Cardiac muscle cell (in vitro differentiated cells and primary cell): ENCODE results near the gene DESI1. TPM values are rescaled to one million over a fixed set of nuclear protein-coding genes. Genes with fewer than 3 reads are reported as not detected.
A peak's percentile ranks its signal among the peaks of the same experiment; 100 is the strongest.

Experiments used
- DNase-seq, 2 donors: peaks; one replicate each; pipeline versions ENCODE4 v3.0.0 to v3.0.0-alpha.2; 2010 to 2017; ENCODE audit warnings: low read depth in 1 of 2, low spot score in 1 of 2
- H3K27ac ChIP-seq: fragments of 200-600 bp; sonication (generic); 2 replicates; pipeline ENCODE4 v1.5.1; 2016
- H3K27me3 ChIP-seq: fragments of 200-600 bp; sonication (generic); 2 replicates; pipeline ENCODE4 v1.6.0; 2016; ENCODE audit warnings: control low read depth
- H3K36me3 ChIP-seq: fragments of 200-600 bp; sonication (generic); 2 replicates; pipeline ENCODE4 v1.5.1; 2016; ENCODE audit warnings: control low read depth
- H3K4me1 ChIP-seq: fragments of 200-600 bp; sonication (generic); 2 replicates; pipeline ENCODE4 v1.8.1; 2017; ENCODE audit warnings: low read depth, mild to moderate bottlenecking, mixed run types
- H3K4me3 ChIP-seq: fragments of 200-600 bp; sonication (generic); 2 replicates; pipeline ENCODE4 v1.5.1; 2016; ENCODE audit warnings: mild to moderate bottlenecking
- H3K9me3 ChIP-seq: fragments of 200-600 bp; sonication (generic); 2 replicates; pipeline ENCODE4 v1.5.1; 2017; ENCODE audit warnings: low read depth, mild to moderate bottlenecking, control low read depth
- CTCF ChIP-seq: IDR thresholded peaks from 2 replicates; pipeline ENCODE4 v1.5.1; 2012; ENCODE audit warnings: low read depth, mild to moderate bottlenecking, low read length
- polyA plus RNA-seq: library from polyadenylated mRNA; unstranded; fragments of >200 nt; fragmentation: Nextera tagmentation; extraction: Ambion mirVana; gene quantifications from 2 replicates; pipeline ENCODE4 v1.2.1, GENCODE V29; 2016
- total RNA-seq: library from RNA; depleted of rRNA; stranded (reverse); fragments of >200 nt; gene quantifications from 2 replicates; pipeline ENCODE4 v1.2.3, GENCODE V29; 2016

Gene DESI1
- total and polyA plus RNA-seq, 2 experiments from 2014 or later: 27.3 to 34.2 TPM

DNA sequence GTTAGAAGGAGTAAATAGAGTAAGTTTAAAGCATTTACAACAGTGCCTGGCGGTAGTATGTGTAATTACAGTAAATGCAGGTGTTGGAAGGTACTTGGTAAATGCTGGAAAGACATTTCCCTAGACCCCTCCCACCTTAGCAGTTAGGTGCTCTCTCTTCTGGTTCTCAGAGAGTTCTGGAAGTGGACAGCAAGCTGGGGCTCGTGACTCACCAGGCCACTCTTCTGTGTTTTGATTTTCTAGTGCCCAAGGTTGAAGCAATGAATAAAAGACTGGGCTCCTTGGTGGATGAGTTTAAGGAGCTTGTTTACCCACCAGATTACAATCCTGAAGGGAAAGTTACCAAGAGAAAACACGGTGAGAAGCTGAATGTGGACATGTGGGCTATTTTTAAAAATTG is 40.2 kb upstream of the DESI1 start:
- Histone ChIP-seq H3K27me3 (no peaks in the 10 kb centered on the region), H3K36me3 (peaks cover 53% of the 10 kb centered on the region), H3K4me3 (no peak overlapping the region), H3K9me3 (no peaks in the 10 kb centered on the region), H3K4me1 (no peaks in the 10 kb centered on the region), H3K27ac (peak overlapping the region; percentile 72)
- no peak for TF ChIP-seq CTCF
- DNase-seq: no peak

GRCh38 chr22:41660416-41660815 is 39.6 kb upstream of the DESI1 start:
- Histone ChIP-seq H3K36me3 (peaks cover 58% of the 10 kb centered on the region), H3K4me1 (no peaks in the 10 kb centered on the region), H3K9me3 (no peaks in the 10 kb centered on the region), H3K27ac (peak overlapping the region; percentile 72), H3K27me3 (no peaks in the 10 kb centered on the region), H3K4me3 (no peak overlapping the region)
- no peak for TF ChIP-seq CTCF
- peak in 1 of 2 donors; percentile 23 for DNase-seq

- Histone ChIP-seq H3K27me3 (no peaks in the 10 kb centered on the region), H3K36me3 (peaks cover 62% of the 10 kb centered on the region), H3K27ac (peak overlapping the region; percentile 72), H3K4me1 (no peaks in the 10 kb centered on the region), H3K9me3 (no peaks in the 10 kb centered on the region), H3K4me3 (no peak overlapping the region)
- DNase-seq: no peak
- TF ChIP-seq CTCF: no peak
Observed at GRCh38 chr22:41659941-41660340, 39.1 kb upstream of the DESI1 start.

DNA sequence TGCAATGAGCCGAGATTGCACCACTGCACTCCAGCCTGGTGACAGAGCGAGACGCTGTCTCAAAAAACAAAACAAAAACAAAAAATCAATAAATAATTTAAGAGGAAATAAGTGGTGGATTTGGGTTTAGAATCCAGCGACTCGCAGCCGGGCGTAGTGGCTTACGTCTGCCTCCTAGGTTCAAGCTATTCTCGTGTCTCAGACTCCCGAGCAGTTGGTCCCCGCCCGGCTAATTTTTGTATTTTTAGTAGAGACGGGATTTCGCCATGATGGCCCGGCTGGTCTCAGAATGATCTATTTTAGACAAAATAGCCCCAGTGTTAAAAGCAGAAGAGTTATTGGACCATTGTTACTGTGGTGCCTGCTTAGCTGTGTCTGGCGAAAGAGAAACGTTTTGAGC is 38.0 kb upstream of the DESI1 start:
- H3K27ac ChIP-seq: no peak overlapping the region
- no peak for DNase-seq
- no peak overlapping the region for H3K4me3 ChIP-seq
- no peaks in the 10 kb centered on the region for H3K4me1 ChIP-seq
- TF ChIP-seq CTCF: no peak
- no peaks in the 10 kb centered on the region for H3K27me3 ChIP-seq
- H3K9me3 ChIP-seq: no peaks in the 10 kb centered on the region
- H3K36me3 ChIP-seq: peaks cover 68% of the 10 kb centered on the region

GRCh38 chr22:41657709-41658108 is 36.9 kb upstream of the DESI1 start:
- Histone ChIP-seq H3K36me3 (peaks cover 80% of the 10 kb centered on the region), H3K27me3 (no peaks in the 10 kb centered on the region)

More at GRCh38 chr22:41657709-41658108, 36.9 kb upstream of the DESI1 start:
- no peak for TF ChIP-seq CTCF
- Histone ChIP-seq H3K27ac (no peak overlapping the region), H3K4me3 (no peak overlapping the region), H3K4me1 (no peaks in the 10 kb centered on the region), H3K9me3 (no peaks in the 10 kb centered on the region)
- DNase-seq: no peak
